WTC11 (cell line): ENCODE measurements around the gene PFKFB3. TPM values are rescaled to one million over a fixed set of nuclear protein-coding genes. Genes with fewer than 3 reads are reported as not detected.
A peak's percentile ranks its signal among the peaks of the same experiment; 100 is the strongest.

Experiments used
- ATAC-seq: fragments of 200-7000 bp; cut with Tn5 transposase; 2 replicates; pipeline ENCODE4 v1.10.0; 2021; ENCODE audit warnings: mild to moderate bottlenecking, moderate library complexity
- CTCF ChIA-PET: fragments of 300-600 bp; sonication (Branson Sonifier 250); formaldehyde crosslinking; loops from one replicate; lab custom pipeline; 2021; ENCODE audit warnings: antibody characterized with exemption; lab: Charles Lee
- POLR2A ChIA-PET: fragments of 350-600 bp; sonication (Branson Sonifier 250); formaldehyde crosslinking; loops from one replicate; lab custom pipeline; 2021; ENCODE audit warnings: antibody characterized with exemption; lab: Charles Lee
- DNase-seq: peaks from one replicate; pipeline ENCODE4 v3.0.0; 2021; ENCODE audit warnings: low spot score
- H3K27ac Mint-ChIP-seq: 2 replicates; pipeline ENCODE4 v1.8.0; 2021; ENCODE audit warnings: mixed read lengths
- H3K27me3 Mint-ChIP-seq: 2 replicates; pipeline ENCODE4 v1.8.0; 2021; ENCODE audit warnings: low read depth, mild to moderate bottlenecking, moderate library complexity, mixed read lengths
- H3K36me3 Mint-ChIP-seq: 2 replicates; pipeline ENCODE4 v1.8.0; 2021; ENCODE audit warnings: mixed read lengths
- H3K4me1 Mint-ChIP-seq: 2 replicates; pipeline ENCODE4 v1.8.0; 2022; ENCODE audit warnings: mixed read lengths
- H3K4me3 Mint-ChIP-seq: 2 replicates; pipeline ENCODE4 v1.8.0; 2021; ENCODE audit warnings: mild to moderate bottlenecking, moderate library complexity, mixed read lengths
- H3K9me3 Mint-ChIP-seq: 2 replicates; pipeline ENCODE4 v1.8.0; 2021; ENCODE audit warnings: mixed read lengths
- AFF4 ChIP-seq: sonication (generic); formaldehyde crosslinking; IDR thresholded peaks from 2 replicates; pipeline ENCODE4 v1.8.1; 2023; ENCODE audit warnings: mild to moderate bottlenecking, missing genetic modification reagents, borderline replicate concordance
- ATF6 ChIP-seq: sonication (generic); formaldehyde crosslinking; IDR thresholded peaks from 2 replicates; pipeline ENCODE4 v1.8.1; 2023; ENCODE audit warnings: mild to moderate bottlenecking, missing genetic modification reagents
- CTCF ChIP-seq: fragments of 200-600 bp; IDR thresholded peaks from 2 replicates; pipeline ENCODE4 v1.8.0; 2022; ENCODE audit warnings: antibody characterized with exemption
- E2F5 ChIP-seq: sonication (generic); formaldehyde crosslinking; IDR thresholded peaks from 2 replicates; pipeline ENCODE4 v1.8.1; 2022; ENCODE audit warnings: mild to moderate bottlenecking, moderate library complexity, missing genetic modification reagents
- ESRRA ChIP-seq: sonication (generic); formaldehyde crosslinking; IDR thresholded peaks from 2 replicates; pipeline ENCODE4 v1.8.1; 2022; ENCODE audit warnings: mild to moderate bottlenecking, missing genetic modification reagents, borderline replicate concordance
- GRHL2 ChIP-seq: fragments of 250-450 bp; sonication (Bioruptor Pico); IDR thresholded peaks from 2 replicates; pipeline ENCODE4 v1.8.0; 2022; ENCODE audit warnings: mild to moderate bottlenecking, moderate library complexity; ENCODE audit not compliant: insufficient replicate concordance, severe bottlenecking
- IRF1 ChIP-seq: sonication (generic); formaldehyde crosslinking; IDR thresholded peaks from 2 replicates; pipeline ENCODE4 v1.8.0; 2023; ENCODE audit warnings: missing genetic modification reagents
- IRF2 ChIP-seq: sonication (generic); formaldehyde crosslinking; IDR thresholded peaks from 2 replicates; pipeline ENCODE4 v1.8.0; 2022; ENCODE audit warnings: low read depth, missing genetic modification reagents, borderline replicate concordance
- KAT7 ChIP-seq: sonication (generic); formaldehyde crosslinking; IDR thresholded peaks from 2 replicates; pipeline ENCODE4 v1.8.1; 2023; ENCODE audit warnings: missing genetic modification reagents, mild to moderate bottlenecking, borderline replicate concordance
- OVOL2 ChIP-seq: fragments of 250-450 bp; sonication (Bioruptor Pico); IDR thresholded peaks from 2 replicates; pipeline ENCODE4 v1.9.0; 2021; ENCODE audit warnings: mild to moderate bottlenecking, borderline replicate concordance
- PRDM15 ChIP-seq: sonication (generic); formaldehyde crosslinking; IDR thresholded peaks from 2 replicates; pipeline ENCODE4 v1.8.0; 2022; ENCODE audit warnings: missing genetic modification reagents
- ZBTB21 ChIP-seq: sonication (generic); formaldehyde crosslinking; IDR thresholded peaks from 2 replicates; pipeline ENCODE4 v1.8.1; 2023; ENCODE audit warnings: mild to moderate bottlenecking, missing genetic modification reagents, borderline replicate concordance
- ZNF138 ChIP-seq: sonication (generic); formaldehyde crosslinking; conservative IDR thresholded peaks from 2 replicates; pipeline ENCODE4 v1.8.1; 2022; ENCODE audit warnings: mild to moderate bottlenecking, moderate library complexity, missing genetic modification reagents
- ZNF281 ChIP-seq: sonication (generic); formaldehyde crosslinking; IDR thresholded peaks from 2 replicates; pipeline ENCODE4 v1.8.0; 2023; ENCODE audit warnings: mild to moderate bottlenecking, missing genetic modification reagents
- ZNF416 ChIP-seq: fragments of 250-450 bp; sonication (Bioruptor Pico); IDR thresholded peaks from 2 replicates; pipeline ENCODE4 v1.9.0; 2021; ENCODE audit warnings: mild to moderate bottlenecking, inconsistent platforms
- ZNF532 ChIP-seq: fragments of 250-450 bp; sonication (Bioruptor Pico); IDR thresholded peaks from 2 replicates; pipeline ENCODE4 v1.9.0; 2021; ENCODE audit warnings: mild to moderate bottlenecking, borderline replicate concordance
- total RNA-seq: library from RNA; stranded (reverse); gene quantifications from 3 replicates; pipeline ENCODE4 v1.2.3, GENCODE V29; 2021

Gene PFKFB3
- total RNA-seq, 1 experiment from 2014 or later, result 30.6 TPM

- CTCF ChIA-PET, result interaction anchor here (1.3 kb wide), 1 partner anchor 157 kb away, joined by 6 read pairs; no protein-coding TSS in a partner anchor
- Mint-ChIP-seq H3K27me3 (no peaks in the 10 kb centered on the region), H3K4me3 (no peak overlapping the region), H3K27ac (0 out of 2 replicates have a peak overlapping the region, but pooled peaks have one; percentile 26), H3K4me1 (no peaks in the 10 kb centered on the region), H3K9me3 (no peaks in the 10 kb centered on the region), H3K36me3 (0 out of 2 replicates have a peak, but pooled peaks cover 6% of the 10 kb centered on the region)
- POLR2A ChIA-PET, result no interaction called here
- TF ChIP-seq ESRRA (CRISPR knock-in tag), result no peak
- no peak for TF ChIP-seq ATF6 (CRISPR knock-in tag)
- TF ChIP-seq GRHL2 (CRISPR knock-in tag), result no peak
- no peak for TF ChIP-seq IRF1 (CRISPR knock-in tag)
- no peak for TF ChIP-seq ZBTB21
- no peak for TF ChIP-seq ZNF138 (CRISPR knock-in tag)
- no peak for TF ChIP-seq ZNF281 (CRISPR knock-in tag)
- no peak for TF ChIP-seq KAT7 (CRISPR knock-in tag)
- TF ChIP-seq ZNF532, result no peak
- TF ChIP-seq PRDM15 (CRISPR knock-in tag), result no peak
- no peak for TF ChIP-seq AFF4 (CRISPR knock-in tag)
- TF ChIP-seq ZNF416, result no peak
- TF ChIP-seq CTCF, result no peak
- no peak for TF ChIP-seq IRF2 (CRISPR knock-in tag)
- TF ChIP-seq OVOL2 (CRISPR knock-in tag), result no peak
- no peak for TF ChIP-seq E2F5 (CRISPR knock-in tag)
- DNase-seq (no peak), ATAC-seq (no peak)
Measured at GRCh38 chr10:6244510-6244909, 41.8 kb downstream of the PFKFB3 start.
